ENCODE results near the gene BARX2.

Gene BARX2

GRCh38 chr11:129392995-129393394 lies 17.3 kb downstream of the BARX2 start:
- intact Hi-C loops (cut with DNase I): no loop called here
- no peak for DNase-seq

GRCh38 chr11:129394709-129395108 lies 19.1 kb downstream of the BARX2 start:
- DNase-seq: no peak
- intact Hi-C loops (cut with DNase I): no loop called here

- intact Hi-C loops (cut with DNase I): no loop called here
- DNase-seq: no peak
Measured at GRCh38 chr11:129395432-129395831, 19.8 kb downstream of the BARX2 start.

GRCh38 chr11:129395883-129396282 lies 20.2 kb downstream of the BARX2 start:
- intact Hi-C loops (cut with DNase I): no loop called here
- no peak for DNase-seq

GRCh38 chr11:129396454-129396853 lies 20.8 kb downstream of the BARX2 start:
- no peak for DNase-seq
- intact Hi-C loops (cut with DNase I): no loop called here

- no peak for DNase-seq
- intact Hi-C loops (cut with DNase I): no loop called here
Measured at GRCh38 chr11:129402206-129403171, 26.8 kb downstream of the BARX2 start.

- no peak for DNase-seq
- intact Hi-C loops (cut with DNase I): no loop called here
Measured at GRCh38 chr11:129404731-129405130, 29.1 kb downstream of the BARX2 start.

GRCh38 chr11:129408865-129409444 lies 33.3 kb downstream of the BARX2 start:
- intact Hi-C loops (cut with DNase I): no loop called here
- peak in 3 of 42 donors; percentile 10 to 54 (median 27) for DNase-seq

- no peak for DNase-seq
Measured at GRCh38 chr11:129410395-129410960, 34.8 kb downstream of the BARX2 start.

GRCh38 chr11:129412494-129412893 lies 36.8 kb downstream of the BARX2 start:
- intact Hi-C loops (cut with DNase I): no loop called here
- DNase-seq: no peak

More at GRCh38 chr11:129410395-129410960, 34.8 kb downstream of the BARX2 start:
- intact Hi-C loops (cut with DNase I): no loop called here

GRCh38 chr11:129414144-129414872 lies 38.7 kb downstream of the BARX2 start:
- intact Hi-C loops (cut with DNase I): no loop called here
- DNase-seq: no peak

GRCh38 chr11:129416080-129416820 lies 40.6 kb downstream of the BARX2 start:
- intact Hi-C loops (cut with DNase I): no loop called here
- no peak for DNase-seq

GRCh38 chr11:129417458-129417857 lies 41.8 kb downstream of the BARX2 start:
- intact Hi-C loops (cut with DNase I): no loop called here

GRCh38 chr11:129418039-129418438 lies 42.4 kb downstream of the BARX2 start:
- intact Hi-C loops (cut with DNase I): no loop called here
- DNase-seq: no peak

More at GRCh38 chr11:129417458-129417857, 41.8 kb downstream of the BARX2 start:
- peak in 11 of 42 donors; percentile 9 to 52 (median 19) for DNase-seq

GRCh38 chr11:129419386-129419785 lies 43.7 kb downstream of the BARX2 start:
- intact Hi-C loops (cut with DNase I): no loop called here
- no peak for DNase-seq

- intact Hi-C loops (cut with DNase I): no loop called here
- no peak for DNase-seq
Measured at GRCh38 chr11:129423426-129423825, 47.8 kb downstream of the BARX2 start.

- intact Hi-C loops (cut with DNase I): no loop called here
- no peak for DNase-seq
Measured at GRCh38 chr11:129425214-129425613, 49.6 kb downstream of the BARX2 start.

GRCh38 chr11:129426038-129426437 lies 50.4 kb downstream of the BARX2 start:
- no peak for DNase-seq
- intact Hi-C loops (cut with DNase I): no loop called here

GRCh38 chr11:129426776-129427175 lies 51.1 kb downstream of the BARX2 start:
- intact Hi-C loops (cut with DNase I): no loop called here
- no peak for DNase-seq
